ENCODE results near the gene MAP1LC3A.
A peak's percentile ranks its signal among the peaks of the same experiment; 100 is the strongest.

The MAP1LC3A gene

DNA sequence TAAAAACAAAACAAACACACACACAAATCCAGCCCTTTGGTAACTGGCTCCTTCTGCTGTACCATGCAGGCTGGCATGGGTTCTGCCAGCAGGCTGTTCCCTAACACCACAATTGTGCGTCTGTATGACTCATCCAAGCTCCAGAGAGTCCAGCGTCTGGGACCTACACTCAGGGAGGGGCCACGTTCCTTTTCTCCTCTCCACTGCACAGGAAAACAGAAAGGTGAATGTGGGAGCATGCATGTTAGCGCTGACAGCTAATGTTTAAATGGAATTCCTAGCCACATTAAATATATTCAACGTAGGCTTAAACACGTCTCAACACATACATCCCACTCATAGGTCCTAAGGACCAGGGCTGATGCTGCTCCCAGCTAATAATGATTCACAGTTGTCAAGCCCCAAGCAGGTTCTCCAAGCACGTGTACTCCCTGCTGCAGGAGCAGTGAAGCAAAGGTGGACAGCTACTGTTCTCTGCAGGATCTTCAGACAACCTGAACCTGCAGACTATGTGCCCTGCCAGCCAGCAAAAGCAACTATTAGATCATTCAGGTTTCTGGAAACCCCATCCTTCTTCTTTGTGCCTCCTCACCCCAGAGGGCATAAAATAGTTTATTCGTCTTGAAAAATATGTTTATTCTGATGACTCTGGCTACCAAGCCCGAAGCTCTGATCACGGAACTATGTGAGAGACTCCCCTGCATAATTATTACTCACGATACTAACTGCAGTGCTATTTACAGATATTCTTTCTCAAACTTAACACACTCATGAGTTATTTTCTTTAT lies 20.9 kb downstream of the MAP1LC3A start:
- H3K4me3 ChIP-seq (ENCODE audit: low read depth, low read length): no peak overlapping the region
- TF ChIP-seq, protein P1, sequence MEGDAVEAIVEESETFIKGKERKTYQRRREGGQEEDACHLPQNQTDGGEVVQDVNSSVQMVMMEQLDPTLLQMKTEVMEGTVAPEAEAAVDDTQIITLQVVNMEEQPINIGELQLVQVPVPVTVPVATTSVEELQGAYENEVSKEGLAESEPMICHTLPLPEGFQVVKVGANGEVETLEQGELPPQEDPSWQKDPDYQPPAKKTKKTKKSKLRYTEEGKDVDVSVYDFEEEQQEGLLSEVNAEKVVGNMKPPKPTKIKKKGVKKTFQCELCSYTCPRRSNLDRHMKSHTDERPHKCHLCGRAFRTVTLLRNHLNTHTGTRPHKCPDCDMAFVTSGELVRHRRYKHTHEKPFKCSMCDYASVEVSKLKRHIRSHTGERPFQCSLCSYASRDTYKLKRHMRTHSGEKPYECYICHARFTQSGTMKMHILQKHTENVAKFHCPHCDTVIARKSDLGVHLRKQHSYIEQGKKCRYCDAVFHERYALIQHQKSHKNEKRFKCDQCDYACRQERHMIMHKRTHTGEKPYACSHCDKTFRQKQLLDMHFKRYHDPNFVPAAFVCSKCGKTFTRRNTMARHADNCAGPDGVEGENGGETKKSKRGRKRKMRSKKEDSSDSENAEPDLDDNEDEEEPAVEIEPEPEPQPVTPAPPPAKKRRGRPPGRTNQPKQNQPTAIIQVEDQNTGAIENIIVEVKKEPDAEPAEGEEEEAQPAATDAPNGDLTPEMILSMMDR (IDR thresholded peaks at IDR 0.05; ENCODE audit: low read depth, low read length): peak; percentile 24
- TF ChIP-seq, protein P2, sequence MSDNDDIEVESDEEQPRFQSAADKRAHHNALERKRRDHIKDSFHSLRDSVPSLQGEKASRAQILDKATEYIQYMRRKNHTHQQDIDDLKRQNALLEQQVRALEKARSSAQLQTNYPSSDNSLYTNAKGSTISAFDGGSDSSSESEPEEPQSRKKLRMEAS (IDR thresholded peaks at IDR 0.05; ENCODE audit: low read depth, low read length): no peak
- peak; percentile 53 for DNase-seq (ENCODE audit: low read depth)

DNA sequence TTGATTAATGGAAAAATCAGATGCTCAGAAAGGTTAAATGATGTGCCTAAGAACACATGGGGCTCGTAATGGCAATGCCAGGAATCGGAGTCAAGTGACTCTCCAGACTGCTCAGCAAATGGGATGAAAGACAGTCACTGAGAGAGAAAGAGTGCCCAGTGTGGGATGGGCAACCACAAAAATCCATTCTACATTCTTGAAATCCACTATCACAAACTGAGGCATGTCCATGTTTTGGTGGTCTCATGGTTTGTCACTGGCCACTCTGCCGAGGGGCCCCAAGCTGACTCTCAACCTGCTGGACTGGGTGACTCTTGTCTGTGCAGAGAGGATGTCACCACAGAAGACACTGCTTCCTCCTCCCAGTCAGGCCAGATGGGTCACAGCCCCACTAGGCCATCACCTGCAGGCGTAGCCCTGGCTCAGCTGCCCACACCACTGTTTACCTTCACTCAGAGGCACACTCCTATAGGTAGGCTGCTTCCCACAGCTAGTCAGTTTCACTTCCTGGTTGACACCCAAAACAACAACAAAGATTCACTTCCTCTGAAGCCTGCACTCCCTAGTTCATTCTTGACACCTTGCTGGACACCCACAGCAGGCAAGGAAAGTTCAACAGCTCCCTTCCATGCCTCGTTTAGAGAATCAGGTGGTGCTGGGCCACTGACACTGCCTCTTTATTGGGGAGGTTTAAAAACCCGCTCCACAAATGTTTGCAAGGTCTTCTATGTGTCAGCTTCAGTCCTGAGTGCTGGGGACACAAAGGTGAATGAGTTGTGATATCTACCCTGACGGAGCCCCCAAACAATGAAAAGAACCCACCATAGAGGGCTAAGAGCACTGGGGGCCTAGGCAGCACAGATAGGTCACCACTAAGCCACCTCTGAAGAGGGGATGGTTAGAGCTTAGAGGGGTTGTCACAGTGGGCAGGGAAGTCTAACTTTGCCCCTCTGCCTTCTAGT lies 21.7 kb downstream of the MAP1LC3A start:
- H3K4me3 ChIP-seq (ENCODE audit: low read depth, low read length): no peak overlapping the region
- peak; percentile 34 for DNase-seq (ENCODE audit: low read depth)
- TF ChIP-seq, protein P1 (IDR thresholded peaks at IDR 0.05; ENCODE audit: low read depth, low read length): no peak
- TF ChIP-seq MYC (IDR thresholded peaks at IDR 0.05; ENCODE audit: low read depth, low read length): no peak
- no peak for TF ChIP-seq POLR2A (IDR thresholded peaks at IDR 0.05; ENCODE audit: extremely low read depth, insufficient read length)
- TF ChIP-seq, protein P2 (IDR thresholded peaks at IDR 0.05; ENCODE audit: low read depth, low read length): no peak

DNA sequence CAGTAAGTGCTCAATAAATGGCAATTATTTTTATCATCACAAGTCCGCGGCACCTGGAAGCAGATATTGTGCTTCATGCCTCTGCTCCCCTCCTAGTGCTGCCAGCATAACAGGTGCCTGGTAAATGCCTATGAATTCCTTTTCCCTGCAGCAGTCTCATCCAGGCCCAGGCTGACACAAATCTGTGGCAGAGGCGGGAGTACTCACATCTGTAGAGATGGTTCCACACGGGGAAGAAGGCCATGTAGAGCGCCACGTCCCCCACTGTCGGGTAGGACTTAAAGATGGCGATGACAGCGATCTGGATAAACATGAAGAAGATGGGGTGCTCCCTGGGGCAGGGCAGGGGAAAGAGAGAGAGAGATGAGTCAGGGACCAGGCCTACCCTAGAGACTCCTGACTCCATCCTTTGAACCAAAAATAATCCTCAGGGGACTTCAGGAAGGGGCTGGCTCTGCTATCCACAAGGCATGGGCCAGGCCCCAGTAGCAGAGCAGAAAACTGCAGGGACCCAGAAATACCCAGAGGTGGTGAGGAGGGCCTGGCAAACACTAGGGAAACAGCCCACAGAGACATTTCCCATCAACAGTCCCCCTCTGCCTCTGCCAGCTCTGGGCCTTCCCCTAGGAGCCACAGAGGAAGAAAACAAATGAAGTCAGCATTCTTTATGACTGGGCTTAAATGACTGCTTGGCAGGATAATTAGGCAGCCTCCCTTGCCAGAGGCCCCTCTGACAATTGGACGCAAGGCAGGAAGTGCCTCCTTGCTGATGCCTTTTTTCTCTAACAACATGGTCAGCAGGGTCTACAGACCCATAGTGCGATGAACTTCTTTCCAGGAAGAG lies 23.0 kb downstream of the MAP1LC3A start:
- no peak for DNase-seq (ENCODE audit: low read depth)

DNA sequence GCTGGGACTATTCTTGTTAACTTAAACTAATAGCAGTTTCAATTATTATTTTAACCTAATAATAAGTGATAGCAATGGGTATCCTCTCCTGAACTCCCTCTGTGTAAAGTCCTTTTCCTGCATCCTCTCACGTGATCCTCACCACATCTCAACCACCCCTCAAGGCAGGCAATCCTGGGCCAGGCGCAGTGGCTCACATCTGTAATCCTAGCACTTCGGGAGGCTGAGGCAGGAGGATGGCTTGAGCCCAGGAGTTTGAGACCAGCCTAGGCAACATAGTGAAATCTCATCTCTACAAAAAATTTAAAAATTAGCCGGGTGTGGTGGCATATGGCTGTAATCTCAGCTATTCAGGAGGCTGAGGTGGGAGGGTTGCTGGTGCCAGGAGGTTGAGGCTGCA lies 23.7 kb downstream of the MAP1LC3A start:
- H3K4me3 ChIP-seq (ENCODE audit: low read depth, low read length): no peak overlapping the region
- DNase-seq (ENCODE audit: low read depth): no peak
- no peak for TF ChIP-seq POLR2A (IDR thresholded peaks at IDR 0.05; ENCODE audit: extremely low read depth, insufficient read length)
- TF ChIP-seq, protein P1 (IDR thresholded peaks at IDR 0.05; ENCODE audit: low read depth, low read length): no peak
- TF ChIP-seq MYC (IDR thresholded peaks at IDR 0.05; ENCODE audit: low read depth, low read length): no peak
- TF ChIP-seq, protein P2 (IDR thresholded peaks at IDR 0.05; ENCODE audit: low read depth, low read length): no peak

More for the DNA sequence above, 23.0 kb downstream of the MAP1LC3A start:
- TF ChIP-seq, protein P1 (IDR thresholded peaks at IDR 0.05; ENCODE audit: low read depth, low read length): no peak
- TF ChIP-seq POLR2A (IDR thresholded peaks at IDR 0.05; ENCODE audit: extremely low read depth, insufficient read length) (no peak), MYC (IDR thresholded peaks at IDR 0.05; ENCODE audit: low read depth, low read length) (no peak)
- TF ChIP-seq, protein P2 (IDR thresholded peaks at IDR 0.05; ENCODE audit: low read depth, low read length): no peak
- no peak overlapping the region for H3K4me3 ChIP-seq (ENCODE audit: low read depth, low read length)

DNA sequence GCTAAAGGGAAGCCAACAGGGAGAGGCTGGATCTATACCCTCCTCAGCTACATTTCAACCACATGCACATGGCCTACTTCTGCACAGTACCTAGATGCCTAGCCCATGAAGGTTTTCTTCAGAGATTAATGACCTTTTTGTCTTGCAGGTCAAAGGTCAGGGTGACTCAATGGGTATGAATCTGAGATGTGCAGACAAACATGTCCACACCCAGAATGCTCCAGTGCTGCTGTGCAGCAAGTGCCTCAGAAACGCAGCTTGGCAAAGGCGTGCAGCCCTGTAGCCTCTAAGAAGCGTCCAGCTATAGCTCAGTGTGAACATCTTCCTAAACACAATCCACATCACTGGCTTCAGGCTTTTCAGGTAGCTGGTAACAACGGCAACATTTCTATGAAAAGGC lies 24.4 kb downstream of the MAP1LC3A start:
- no peak overlapping the region for H3K4me3 ChIP-seq (ENCODE audit: low read depth, low read length)
- TF ChIP-seq MYC (IDR thresholded peaks at IDR 0.05; ENCODE audit: low read depth, low read length): no peak
- TF ChIP-seq, protein P1 (IDR thresholded peaks at IDR 0.05; ENCODE audit: low read depth, low read length): no peak
- TF ChIP-seq, protein P2 (IDR thresholded peaks at IDR 0.05; ENCODE audit: low read depth, low read length): no peak
- no peak for TF ChIP-seq POLR2A (IDR thresholded peaks at IDR 0.05; ENCODE audit: extremely low read depth, insufficient read length)
- no peak for DNase-seq (ENCODE audit: low read depth)
